ENCODE results near the gene DSTN.
A peak's percentile ranks its signal among the peaks of the same experiment; 100 is the strongest.

DSTN gene

DNA sequence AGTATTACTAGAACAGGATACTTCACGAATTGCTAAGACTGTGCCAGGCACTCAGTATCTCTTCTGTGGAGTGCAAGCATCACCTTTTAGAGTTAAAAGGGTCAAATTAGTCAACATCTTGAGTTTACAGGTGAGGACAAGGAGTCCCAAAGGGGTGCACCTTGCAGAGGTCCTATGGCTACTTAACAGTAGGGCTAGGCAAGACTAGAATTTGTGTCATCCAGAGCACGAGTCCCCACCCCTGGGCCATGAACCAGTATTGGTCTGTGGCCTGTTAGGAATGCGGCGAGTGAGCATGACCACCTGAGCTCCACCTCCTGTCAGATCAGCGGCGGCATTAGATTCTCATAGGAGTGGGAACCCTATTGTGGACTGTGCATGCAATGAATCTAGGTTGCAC lies 10.5 kb upstream of the DSTN start:
- no peak for TF ChIP-seq ZFX (IDR thresholded peaks at IDR 0.05)
- TF ChIP-seq, protein P1, sequence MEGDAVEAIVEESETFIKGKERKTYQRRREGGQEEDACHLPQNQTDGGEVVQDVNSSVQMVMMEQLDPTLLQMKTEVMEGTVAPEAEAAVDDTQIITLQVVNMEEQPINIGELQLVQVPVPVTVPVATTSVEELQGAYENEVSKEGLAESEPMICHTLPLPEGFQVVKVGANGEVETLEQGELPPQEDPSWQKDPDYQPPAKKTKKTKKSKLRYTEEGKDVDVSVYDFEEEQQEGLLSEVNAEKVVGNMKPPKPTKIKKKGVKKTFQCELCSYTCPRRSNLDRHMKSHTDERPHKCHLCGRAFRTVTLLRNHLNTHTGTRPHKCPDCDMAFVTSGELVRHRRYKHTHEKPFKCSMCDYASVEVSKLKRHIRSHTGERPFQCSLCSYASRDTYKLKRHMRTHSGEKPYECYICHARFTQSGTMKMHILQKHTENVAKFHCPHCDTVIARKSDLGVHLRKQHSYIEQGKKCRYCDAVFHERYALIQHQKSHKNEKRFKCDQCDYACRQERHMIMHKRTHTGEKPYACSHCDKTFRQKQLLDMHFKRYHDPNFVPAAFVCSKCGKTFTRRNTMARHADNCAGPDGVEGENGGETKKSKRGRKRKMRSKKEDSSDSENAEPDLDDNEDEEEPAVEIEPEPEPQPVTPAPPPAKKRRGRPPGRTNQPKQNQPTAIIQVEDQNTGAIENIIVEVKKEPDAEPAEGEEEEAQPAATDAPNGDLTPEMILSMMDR (conservative IDR thresholded peaks at IDR 0.05), result no peak
- peak overlapping the region; percentile 14; the same call in 1 of the 2 replicates for H3K27ac ChIP-seq

DNA sequence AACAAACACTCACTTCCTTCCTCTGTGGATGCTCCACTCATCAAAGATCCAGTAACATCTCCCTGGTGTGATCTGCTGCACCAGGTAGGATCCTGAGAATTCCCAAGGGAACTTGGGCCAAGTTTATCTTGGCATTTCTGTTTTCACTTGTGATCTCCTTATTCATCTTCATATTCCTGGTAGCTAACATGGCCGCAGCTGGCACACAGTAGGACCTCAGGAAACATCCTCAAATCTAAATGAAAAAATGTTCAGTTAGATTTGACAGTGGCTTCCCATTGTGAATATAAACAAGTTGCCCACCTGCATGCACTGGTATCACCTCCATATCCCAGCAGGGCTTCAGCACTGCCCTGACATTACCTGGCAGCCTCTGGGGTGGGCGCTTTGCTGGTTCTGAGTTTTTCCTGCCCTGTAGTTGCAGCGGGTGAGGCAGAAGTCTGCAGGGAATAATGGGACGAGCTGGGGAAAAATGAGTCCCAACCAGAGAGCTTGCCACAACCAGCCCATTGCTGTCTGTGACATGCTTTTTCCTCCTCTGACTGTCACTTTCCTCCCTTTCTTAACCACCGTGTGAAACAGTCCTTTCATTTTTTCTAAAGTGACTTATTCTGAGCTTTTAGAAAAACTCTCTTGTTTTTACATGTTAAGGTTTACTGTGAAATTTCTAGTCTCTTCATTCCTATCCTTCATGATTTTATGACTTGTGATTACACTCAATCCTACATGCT lies 9.4 kb upstream of the DSTN start:
- TF ChIP-seq, protein P1 (conservative IDR thresholded peaks at IDR 0.05), result no peak
- no peak for TF ChIP-seq ZFX (IDR thresholded peaks at IDR 0.05)
- no peak overlapping the region for H3K27ac ChIP-seq

DNA sequence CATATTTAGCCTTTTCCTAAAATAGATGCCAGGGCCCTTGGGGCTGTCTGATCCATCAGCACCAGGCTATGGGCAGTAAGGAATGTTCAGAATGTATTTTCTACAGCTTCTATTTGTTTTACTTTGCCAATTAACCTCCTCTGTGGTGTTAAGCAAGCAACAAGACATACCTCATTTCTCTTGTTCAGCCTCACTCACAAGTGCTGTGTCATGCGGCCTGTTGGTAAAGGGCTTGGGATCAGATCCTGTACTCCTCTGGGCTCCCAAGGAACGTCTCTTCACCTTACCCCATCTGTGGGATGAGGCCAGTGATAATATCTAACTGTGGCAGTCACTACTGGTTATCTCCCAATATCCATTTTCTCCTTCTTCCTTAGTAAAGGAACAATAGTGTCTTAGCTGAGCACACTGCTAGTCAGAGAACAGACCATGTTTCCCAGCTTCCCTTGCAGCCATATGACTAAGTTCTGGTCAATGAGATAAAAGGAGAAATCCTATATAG lies 7.0 kb upstream of the DSTN start:
- no peak for TF ChIP-seq ZFX (IDR thresholded peaks at IDR 0.05)
- TF ChIP-seq, protein P1 (conservative IDR thresholded peaks at IDR 0.05), result no peak
- no peak overlapping the region for H3K27ac ChIP-seq

DNA sequence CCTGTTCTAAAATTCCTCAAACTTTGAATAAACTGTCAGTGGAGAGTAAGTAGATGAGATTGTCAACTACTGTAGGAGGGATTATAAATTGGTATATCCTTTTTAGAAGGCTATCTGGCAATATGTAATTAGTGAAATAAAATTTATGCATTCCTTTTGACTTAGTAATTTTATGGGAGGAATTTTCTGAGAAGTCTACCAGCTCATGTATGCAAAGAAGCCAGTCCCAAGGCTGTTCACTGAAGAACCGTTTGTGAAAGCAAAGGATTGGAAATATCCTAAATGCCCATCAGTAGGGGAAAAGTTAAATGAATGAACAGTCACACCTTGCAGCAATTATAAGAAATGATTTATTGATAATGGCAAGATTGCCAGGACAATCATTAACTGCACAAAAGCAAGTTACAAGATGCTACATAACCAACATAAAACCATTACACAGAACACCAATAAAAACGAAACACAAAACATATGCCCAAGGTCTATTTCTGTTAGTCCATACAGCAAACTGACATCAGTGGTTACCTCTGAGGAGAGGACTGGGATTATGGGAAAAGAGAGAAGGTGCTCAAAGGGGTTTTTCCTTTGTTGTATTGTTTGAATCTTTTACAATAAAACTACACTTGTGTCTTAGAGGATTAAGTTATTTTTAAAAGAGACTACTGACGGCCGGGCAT lies 4.6 kb upstream of the DSTN start:
- no peak overlapping the region for H3K27ac ChIP-seq

DNA sequence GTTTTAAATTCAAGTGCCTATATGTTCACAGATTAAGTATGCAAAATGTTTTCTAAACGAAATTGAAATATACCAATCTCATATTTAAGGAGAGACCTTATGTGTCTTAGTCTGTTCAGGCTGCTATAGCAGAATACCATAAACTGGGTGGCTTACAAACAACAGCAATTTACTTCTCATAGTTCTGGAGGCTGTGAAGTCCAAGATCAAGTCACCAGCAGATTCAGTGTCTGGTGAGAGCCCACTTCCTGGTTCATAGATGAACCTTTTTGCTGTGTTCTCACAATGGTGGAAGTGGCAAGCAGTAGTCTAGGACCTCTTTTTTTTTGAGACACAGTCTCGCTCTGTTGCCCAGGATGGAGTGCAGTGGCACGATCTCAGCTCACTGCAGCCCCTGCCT lies 3.5 kb upstream of the DSTN start:
- no peak for TF ChIP-seq ZFX (IDR thresholded peaks at IDR 0.05)
- TF ChIP-seq, protein P1 (conservative IDR thresholded peaks at IDR 0.05), result no peak
- no peak overlapping the region for H3K27ac ChIP-seq

More for the DNA sequence above, 4.6 kb upstream of the DSTN start:
- TF ChIP-seq ZFX (IDR thresholded peaks at IDR 0.05), result no peak
- TF ChIP-seq, protein P1 (conservative IDR thresholded peaks at IDR 0.05), result no peak

DNA sequence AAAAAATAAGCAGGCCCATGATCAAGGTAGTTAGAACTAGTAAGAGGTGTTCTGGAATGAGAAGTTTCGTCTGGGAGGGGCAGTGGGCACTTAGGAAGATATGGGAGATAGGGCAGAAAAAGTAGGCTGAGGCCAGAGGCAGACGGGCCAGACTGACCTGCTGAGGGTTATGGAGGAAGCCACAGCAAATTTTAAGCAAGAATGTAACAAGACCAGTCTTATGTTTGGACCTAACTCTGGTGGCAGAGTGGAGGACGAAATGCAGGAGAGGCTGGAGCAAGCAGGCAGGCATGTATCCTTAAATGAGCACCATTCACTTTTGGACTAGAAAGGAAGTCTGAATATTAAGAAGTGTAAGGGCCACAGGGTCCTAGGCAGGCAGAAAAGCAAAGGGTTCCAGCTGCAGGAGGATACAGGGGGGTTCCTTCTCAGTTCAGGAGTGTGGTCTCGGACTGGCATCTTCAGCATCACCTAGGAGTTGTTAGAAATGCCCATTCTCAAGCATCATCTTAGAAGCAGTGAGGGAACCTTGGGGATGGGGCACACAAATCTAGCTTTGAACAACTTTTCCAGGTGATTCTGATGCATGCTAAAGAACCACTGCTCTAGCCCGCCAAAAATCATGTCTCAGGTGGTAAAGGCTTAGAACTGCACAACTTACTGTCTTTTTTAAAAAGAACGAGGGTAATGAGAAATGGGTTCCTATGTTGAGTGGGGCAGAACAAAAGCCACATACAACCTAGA lies 1.7 kb upstream of the DSTN start:
- TF ChIP-seq, protein P1 (conservative IDR thresholded peaks at IDR 0.05), result no peak; the same call in 1 of the 2 replicates
- no peak for TF ChIP-seq ZFX (IDR thresholded peaks at IDR 0.05)
- H3K27ac ChIP-seq, result peak overlapping the region; percentile 99
